ENCODE results near the gene ROBO1.

GRCh38 chr3:78974181-78974790 is 793.5 kb downstream of the ROBO1 start:
- TF ChIP-seq CBX2 (IDR thresholded peaks at IDR 0.05; ENCODE audit: low read depth, low read length) (no peak), CBX2 (CRISPR knock-in tag; IDR thresholded peaks at IDR 0.05; ENCODE audit: low read depth) (no peak), ZNF652 (CRISPR knock-in tag; IDR thresholded peaks at IDR 0.05; ENCODE audit: borderline replicate concordance, low read depth) (no peak), ZNF619 (CRISPR knock-in tag; IDR thresholded peaks at IDR 0.05) (no peak), PATZ1 (CRISPR knock-in tag; IDR thresholded peaks at IDR 0.05) (no peak), PREB (CRISPR knock-in tag; IDR thresholded peaks at IDR 0.05) (no peak), ZNF143 (CRISPR knock-in tag; IDR thresholded peaks at IDR 0.05) (no peak), ZNF558 (CRISPR knock-in tag; IDR thresholded peaks at IDR 0.05; ENCODE audit: borderline replicate concordance) (no peak), SMC3 (IDR thresholded peaks at IDR 0.05; ENCODE audit: low read length) (no peak), MXI1 (IDR thresholded peaks at IDR 0.05; ENCODE audit: borderline replicate concordance, low read depth, low read length) (no peak)
- TF ChIP-seq, protein P1, sequence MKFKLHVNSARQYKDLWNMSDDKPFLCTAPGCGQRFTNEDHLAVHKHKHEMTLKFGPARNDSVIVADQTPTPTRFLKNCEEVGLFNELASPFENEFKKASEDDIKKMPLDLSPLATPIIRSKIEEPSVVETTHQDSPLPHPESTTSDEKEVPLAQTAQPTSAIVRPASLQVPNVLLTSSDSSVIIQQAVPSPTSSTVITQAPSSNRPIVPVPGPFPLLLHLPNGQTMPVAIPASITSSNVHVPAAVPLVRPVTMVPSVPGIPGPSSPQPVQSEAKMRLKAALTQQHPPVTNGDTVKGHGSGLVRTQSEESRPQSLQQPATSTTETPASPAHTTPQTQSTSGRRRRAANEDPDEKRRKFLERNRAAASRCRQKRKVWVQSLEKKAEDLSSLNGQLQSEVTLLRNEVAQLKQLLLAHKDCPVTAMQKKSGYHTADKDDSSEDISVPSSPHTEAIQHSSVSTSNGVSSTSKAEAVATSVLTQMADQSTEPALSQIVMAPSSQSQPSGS (CRISPR knock-in tag; IDR thresholded peaks at IDR 0.05) = no peak
- TF ChIP-seq, protein P2, sequence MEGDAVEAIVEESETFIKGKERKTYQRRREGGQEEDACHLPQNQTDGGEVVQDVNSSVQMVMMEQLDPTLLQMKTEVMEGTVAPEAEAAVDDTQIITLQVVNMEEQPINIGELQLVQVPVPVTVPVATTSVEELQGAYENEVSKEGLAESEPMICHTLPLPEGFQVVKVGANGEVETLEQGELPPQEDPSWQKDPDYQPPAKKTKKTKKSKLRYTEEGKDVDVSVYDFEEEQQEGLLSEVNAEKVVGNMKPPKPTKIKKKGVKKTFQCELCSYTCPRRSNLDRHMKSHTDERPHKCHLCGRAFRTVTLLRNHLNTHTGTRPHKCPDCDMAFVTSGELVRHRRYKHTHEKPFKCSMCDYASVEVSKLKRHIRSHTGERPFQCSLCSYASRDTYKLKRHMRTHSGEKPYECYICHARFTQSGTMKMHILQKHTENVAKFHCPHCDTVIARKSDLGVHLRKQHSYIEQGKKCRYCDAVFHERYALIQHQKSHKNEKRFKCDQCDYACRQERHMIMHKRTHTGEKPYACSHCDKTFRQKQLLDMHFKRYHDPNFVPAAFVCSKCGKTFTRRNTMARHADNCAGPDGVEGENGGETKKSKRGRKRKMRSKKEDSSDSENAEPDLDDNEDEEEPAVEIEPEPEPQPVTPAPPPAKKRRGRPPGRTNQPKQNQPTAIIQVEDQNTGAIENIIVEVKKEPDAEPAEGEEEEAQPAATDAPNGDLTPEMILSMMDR (CRISPR knock-in tag; IDR thresholded peaks at IDR 0.05) = no peak
- TF ChIP-seq, protein P3, sequence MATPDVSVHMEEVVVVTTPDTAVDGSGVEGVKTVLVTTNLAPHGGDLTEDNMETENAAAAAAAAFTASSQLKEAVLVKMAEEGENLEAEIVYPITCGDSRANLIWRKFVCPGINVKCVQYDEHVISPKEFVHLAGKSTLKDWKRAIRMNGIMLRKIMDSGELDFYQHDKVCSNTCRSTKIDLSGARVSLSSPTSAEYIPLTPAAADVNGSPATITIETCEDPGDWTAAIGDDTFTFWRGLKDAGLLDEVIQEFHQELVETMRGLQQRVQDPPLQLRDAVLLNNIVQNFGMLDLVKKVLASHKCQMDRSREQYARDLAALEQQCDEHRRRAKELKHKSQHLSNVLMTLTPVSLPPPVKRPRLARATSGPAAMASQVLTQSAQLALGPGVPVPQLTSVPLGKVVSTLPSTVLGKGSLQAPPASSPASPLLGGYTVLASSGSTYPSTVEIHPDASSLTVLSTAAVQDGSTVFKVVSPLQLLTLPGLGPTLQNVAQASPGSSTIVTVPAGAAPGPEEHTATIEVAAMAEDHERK (CRISPR knock-in tag; IDR thresholded peaks at IDR 0.05; ENCODE audit: low read depth) = no peak
